ENCODE results near the gene FNDC3A. TPM values are rescaled to one million over a fixed set of nuclear protein-coding genes. Genes with fewer than 3 reads are reported as not detected.

FNDC3A gene
- total RNA-seq: 25.9 TPM

DNA sequence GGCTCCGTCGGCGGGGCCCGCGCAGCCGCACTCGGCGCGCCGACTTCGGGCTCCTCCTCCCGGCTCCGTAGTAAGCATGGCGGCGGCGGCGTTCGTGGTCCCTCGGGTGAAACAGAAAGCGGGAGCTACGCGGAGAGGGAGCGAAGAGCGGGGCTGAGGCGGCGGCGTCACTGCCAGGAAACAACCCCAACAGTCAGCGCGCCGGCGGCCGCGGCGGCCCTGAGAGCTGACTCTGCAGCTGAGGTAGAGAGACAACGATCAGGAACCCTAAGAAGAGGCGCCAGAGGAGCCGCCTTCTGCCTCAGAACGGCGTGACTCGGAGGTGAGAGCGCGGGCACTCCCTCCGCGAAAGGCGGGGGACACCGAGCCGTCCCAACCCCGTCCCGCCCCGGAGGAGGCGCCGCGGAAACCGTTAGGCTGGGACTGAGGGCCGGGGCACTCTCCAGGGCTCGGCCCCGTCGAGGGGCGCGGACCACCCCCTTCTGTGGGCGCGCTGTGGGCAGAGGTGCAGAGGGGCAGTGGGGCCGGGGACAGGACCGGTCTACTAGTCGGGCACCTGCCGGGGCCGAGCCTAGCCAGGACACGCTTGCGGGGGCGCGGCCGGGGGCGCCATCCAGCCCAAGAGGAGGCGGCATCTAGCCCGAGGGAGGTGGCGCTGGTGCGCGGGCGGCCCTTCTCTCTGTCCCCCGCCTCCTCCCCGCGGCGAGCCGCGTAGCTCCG lies at the start of gene FNDC3A:
TSS of gene FNDC3A (plus strand) at position 57 of the 720 bp plus-strand sequence. CDS start 30,279 bp downstream, outside the sequence.
- peak; percentile 77 to 91 (median 89) for DNase-seq (ENCODE audit: low read depth in 2 of 3, low spot score in 2 of 3)

GRCh38 chr13:48928757-48929430 lies 46.8 kb upstream of the FNDC3A start:
- DNase-seq (ENCODE audit: low read depth in 2 of 3, low spot score in 2 of 3): no peak

- DNase-seq (ENCODE audit: low read depth in 2 of 3, low spot score in 2 of 3): peak in 2 of 3 donors; percentile 33 to 83
These were observed 44.8 kb upstream of the FNDC3A start for GRCh38 chr13:48930918-48931317.

DNA sequence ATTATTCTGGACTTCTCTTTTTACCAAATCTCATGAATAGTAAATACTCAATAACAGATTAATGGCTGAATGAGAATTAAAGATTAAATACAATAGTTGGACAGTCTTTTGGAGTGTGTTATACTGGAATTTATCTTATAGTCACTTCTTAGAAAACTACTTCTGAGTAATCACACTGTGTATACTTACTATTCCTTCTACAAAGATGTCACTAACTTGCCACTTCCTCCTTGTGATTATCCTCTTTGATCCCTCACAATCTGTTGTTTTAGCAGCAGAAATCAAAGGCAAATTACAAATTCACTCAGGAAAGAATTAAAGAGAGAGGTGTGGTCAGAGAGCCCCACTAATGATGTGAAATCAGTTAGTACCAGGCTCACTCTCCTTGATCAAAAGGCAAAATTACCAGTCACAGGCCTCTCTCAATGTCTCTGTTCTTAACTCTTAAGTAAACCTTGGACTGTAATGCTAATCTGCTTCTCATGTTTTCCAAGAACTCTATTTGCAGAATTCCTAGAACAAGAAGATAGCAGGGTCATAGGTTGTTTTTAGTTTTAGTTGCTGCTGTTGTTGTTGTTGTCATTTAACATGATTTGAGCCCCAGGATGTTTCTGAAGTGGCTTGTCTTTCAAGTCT lies 37.3 kb upstream of the FNDC3A start:
- DNase-seq (ENCODE audit: low read depth in 2 of 3, low spot score in 2 of 3): no peak

- DNase-seq (ENCODE audit: low read depth in 2 of 3, low spot score in 2 of 3): no peak
These were observed 36.0 kb upstream of the FNDC3A start for GRCh38 chr13:48939728-48940127.

DNA sequence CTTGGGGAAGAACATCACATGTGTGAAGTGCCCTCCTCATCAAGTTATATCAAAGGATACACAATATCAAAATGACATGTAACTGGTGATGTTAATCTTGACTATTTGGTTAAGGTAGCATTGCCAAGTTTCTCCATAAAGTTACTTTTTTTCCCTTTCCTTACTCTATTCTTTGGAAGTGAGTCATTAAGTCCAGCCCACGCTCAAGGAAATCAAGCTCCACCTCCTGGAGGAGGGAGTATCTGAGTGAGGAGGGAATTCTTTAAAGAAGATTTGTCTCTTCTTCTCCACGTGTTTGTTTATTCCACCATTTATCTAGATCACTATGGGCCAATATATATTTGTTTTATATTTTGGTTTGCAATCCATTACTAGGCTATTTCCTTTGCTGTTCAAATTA lies 33.6 kb upstream of the FNDC3A start:
- DNase-seq (ENCODE audit: low read depth in 2 of 3, low spot score in 2 of 3): no peak

- DNase-seq (ENCODE audit: low read depth in 2 of 3, low spot score in 2 of 3): no peak
These were observed 31.5 kb upstream of the FNDC3A start for GRCh38 chr13:48944221-48944620.

DNA sequence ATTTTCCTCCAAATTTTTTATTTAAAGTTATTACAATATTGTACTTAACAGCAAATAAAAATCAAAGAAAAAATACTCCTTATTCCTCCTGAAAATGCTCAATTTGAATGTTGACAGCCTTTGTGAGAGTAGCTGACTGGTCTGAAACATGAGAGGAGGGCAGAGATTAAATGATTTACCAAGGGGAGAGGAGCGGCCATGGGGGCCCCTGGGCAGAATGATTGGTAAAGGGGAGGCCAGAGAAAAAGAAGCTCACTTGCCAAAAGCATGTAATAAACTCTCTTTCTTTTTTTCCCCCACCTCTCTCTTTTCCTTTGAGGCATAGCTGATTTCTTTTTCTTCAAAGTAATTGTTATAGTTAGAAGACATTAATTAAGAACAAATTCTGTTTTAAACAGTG lies 30.1 kb upstream of the FNDC3A start:
- no peak for DNase-seq (ENCODE audit: low read depth in 2 of 3, low spot score in 2 of 3)

GRCh38 chr13:48946163-48946562 lies 29.5 kb upstream of the FNDC3A start:
- no peak for DNase-seq (ENCODE audit: low read depth in 2 of 3, low spot score in 2 of 3)

- DNase-seq (ENCODE audit: low read depth in 2 of 3, low spot score in 2 of 3): no peak
These were observed 25.9 kb upstream of the FNDC3A start for GRCh38 chr13:48949566-48950500.

GRCh38 chr13:48950501-48950875 lies 25.2 kb upstream of the FNDC3A start:
- no peak for DNase-seq (ENCODE audit: low read depth in 2 of 3, low spot score in 2 of 3)

DNA sequence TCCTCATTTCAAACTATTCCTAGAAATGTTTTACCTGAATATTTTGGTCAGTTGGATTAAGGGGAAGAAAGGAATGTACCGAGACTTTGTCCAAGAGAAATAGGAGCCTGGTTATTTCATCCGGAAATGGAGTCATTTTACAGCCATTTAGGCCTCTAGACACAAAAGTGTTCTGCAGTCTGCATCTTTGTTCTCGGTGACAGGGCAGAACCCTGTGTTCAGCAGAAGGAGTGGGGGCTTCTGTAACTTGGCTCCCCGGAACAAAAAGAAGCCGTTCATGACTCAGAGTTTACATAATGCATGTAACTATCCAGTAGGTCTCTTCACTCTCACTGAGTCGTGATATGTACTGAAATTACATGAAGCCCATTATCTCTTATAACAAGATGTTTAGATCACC lies 21.6 kb upstream of the FNDC3A start:
- no peak for DNase-seq (ENCODE audit: low read depth in 2 of 3, low spot score in 2 of 3)

DNA sequence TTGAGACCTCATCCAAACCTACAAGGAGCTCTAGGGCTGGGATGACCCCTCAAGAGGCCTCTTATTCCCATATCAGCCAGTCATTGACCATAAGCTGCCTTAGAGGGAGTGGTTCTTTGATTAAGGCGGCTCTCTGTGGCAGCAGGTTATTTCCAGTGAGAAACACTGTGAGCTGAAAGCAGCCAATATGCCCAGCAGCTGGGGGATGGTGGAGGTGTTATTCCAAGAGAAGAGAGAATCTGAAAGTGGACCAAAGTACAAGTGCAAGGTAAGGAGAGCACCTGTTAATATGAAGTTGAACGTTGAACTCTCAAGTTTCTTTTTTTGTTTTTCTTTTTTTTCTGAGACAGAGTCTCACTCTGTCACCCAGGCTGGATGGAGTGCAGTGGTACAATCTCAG lies 20.2 kb upstream of the FNDC3A start:
- no peak for DNase-seq (ENCODE audit: low read depth in 2 of 3, low spot score in 2 of 3)

DNA sequence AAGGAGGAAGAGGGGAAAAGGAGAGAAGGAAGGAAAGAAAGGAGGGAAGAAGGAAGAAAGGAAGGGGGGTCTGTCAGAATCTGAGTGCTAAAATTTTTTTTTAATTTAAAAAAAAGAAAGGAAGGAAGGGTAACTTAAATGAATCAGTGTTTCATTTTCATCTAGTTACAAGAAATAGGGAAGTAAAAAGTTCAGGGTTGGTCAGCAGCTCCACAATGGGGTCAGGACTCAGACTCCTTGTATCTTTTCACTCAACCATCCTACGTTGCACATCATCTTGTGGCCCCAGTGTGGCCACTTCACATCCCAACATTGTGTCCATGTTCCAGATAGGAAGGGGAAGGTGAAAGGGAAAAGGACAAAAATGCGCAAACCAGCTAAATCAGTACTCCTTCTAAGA lies 14.3 kb upstream of the FNDC3A start:
- DNase-seq (ENCODE audit: low read depth in 2 of 3, low spot score in 2 of 3): no peak

- DNase-seq (ENCODE audit: low read depth in 2 of 3, low spot score in 2 of 3): no peak
These were observed 13.4 kb upstream of the FNDC3A start for GRCh38 chr13:48962281-48962680.

GRCh38 chr13:48965736-48966135 lies 10.0 kb upstream of the FNDC3A start:
- no peak for DNase-seq (ENCODE audit: low read depth in 2 of 3, low spot score in 2 of 3)

DNA sequence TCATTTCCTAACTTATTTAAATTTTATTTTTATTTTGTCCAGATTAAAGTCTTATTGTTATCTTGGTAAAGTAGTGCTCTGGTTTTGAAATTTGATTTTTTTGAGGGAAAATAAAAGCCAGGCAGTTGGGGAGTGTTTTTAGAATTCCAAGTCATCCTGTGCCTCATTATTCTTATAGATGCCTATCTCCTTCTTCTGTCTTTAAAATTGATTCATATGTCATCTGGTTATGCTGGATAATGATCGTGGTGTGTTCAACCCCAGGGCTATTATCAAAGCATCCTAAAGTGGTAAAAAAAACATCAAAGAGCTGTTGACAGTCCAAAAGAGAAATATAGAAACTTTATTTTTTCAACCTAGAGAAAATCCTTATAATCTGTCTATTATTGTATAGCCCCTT lies 6.0 kb upstream of the FNDC3A start:
- DNase-seq (ENCODE audit: low read depth in 2 of 3, low spot score in 2 of 3): no peak

DNA sequence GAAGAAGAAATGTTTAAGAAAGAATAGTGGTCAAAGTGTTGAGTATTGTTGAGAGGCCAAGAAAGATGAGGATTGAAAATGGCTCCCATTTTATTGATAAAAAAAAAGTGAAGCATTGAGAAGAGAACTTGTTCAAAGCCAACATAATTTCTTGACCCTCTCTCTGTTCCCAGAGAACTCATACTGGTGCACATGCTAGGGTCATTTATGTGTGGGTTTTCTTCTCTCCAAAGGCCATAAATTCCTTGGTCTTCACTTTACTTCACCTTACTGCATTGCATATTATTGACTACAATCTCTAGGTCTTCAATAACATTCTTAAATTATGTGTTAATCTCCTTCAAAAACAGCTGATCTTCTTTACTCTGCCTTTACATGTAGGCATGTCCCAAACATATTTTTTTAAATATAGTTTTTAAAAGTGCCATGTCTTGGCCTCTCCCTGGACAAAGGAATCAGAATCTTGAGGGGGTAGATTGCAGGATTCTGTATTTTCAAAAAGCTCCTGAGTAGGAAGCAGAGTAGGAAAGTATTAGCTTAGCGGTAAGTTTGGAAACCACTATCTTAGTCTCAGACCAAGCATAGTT lies 1.8 kb upstream of the FNDC3A start:
- DNase-seq (ENCODE audit: low read depth in 2 of 3, low spot score in 2 of 3): no peak

GRCh38 chr13:48975101-48975855 lies 434 bp upstream of the FNDC3A start:
- DNase-seq (ENCODE audit: low read depth in 2 of 3, low spot score in 2 of 3): peak; percentile 35 to 77 (median 74)

Data from hematopoietic multipotent progenitor cell (in vitro differentiated cells).